K562 (cell line): ENCODE results near the gene PLXNA3.

ENCODE experiments used
- CHD4 ChIP-seq: fragments of 200-600 bp; sonication (generic); IDR thresholded peaks from 3 replicates; pipeline ENCODE4 v1.6.1; 2012; ENCODE audit warnings: low read depth, mild to moderate bottlenecking, mixed read lengths, low read length, inconsistent platforms; ENCODE audit not compliant: insufficient read depth, insufficient replicate concordance, poor library complexity, severe bottlenecking
- FOXA1 ChIP-seq: fragments of 450-650 bp; IDR thresholded peaks from 2 replicates; pipeline ENCODE4 v1.6.1; 2016; ENCODE audit warnings: mild to moderate bottlenecking, borderline replicate concordance
- ILK ChIP-seq: fragments of 450-650 bp; IDR thresholded peaks from 2 replicates; pipeline ENCODE4 v1.6.1; 2016; ENCODE audit warnings: missing genetic modification characterization, low read depth, mild to moderate bottlenecking, missing compliant biosample characterization, moderate library complexity, borderline replicate concordance
- JUND ChIP-seq, 2 experiments: IDR thresholded peaks; 2 replicates in 1 of 2; 3 replicates in 1 of 2; pipeline ENCODE4 v1.6.1; 2011; ENCODE audit warnings: borderline replicate concordance in 2 of 2, low read depth in 2 of 2, low read length in 2 of 2, improper control_type of control experiment in 1 of 2, missing biosample characterization in 1 of 2, missing genetic modification characterization in 1 of 2, missing genetic modification reagents in 1 of 2
- WHSC1 ChIP-seq: IDR thresholded peaks from one replicate; pipeline ENCODE4 v1.6.1; 2012; ENCODE audit warnings: low read length, control low read depth, inconsistent platforms

GRCh38 chrX:154446430-154446829 is 11.7 kb upstream of the PLXNA3 start:
- TF ChIP-seq WHSC1 = no peak
- TF ChIP-seq ILK = no peak
- TF ChIP-seq JUND (IDR thresholded peaks at IDR 0.05; ENCODE audit: borderline replicate concordance, low read depth, low read length) = no peak
- no peak for TF ChIP-seq JUND (tag; IDR thresholded peaks at IDR 0.05; ENCODE audit: borderline replicate concordance, low read depth, low read length)
- no peak for TF ChIP-seq CHD4
- no peak for TF ChIP-seq FOXA1
